Activated CD4-positive, CD25-positive, alpha-beta regulatory T cell (primary cell): Measurements from ENCODE around the gene EBP.
"Not testable (repeated sequence)": the region's sequence is repeated elsewhere in the genome, so short reads cannot be mapped to it uniquely, and the experiment has no call there.

ENCODE experiments used
- DNase-seq, 4 experiments: peaks; one replicate each; lab custom pipeline; 2025; lab: John Stamatoyannopoulos, UW

The EBP gene

DNA sequence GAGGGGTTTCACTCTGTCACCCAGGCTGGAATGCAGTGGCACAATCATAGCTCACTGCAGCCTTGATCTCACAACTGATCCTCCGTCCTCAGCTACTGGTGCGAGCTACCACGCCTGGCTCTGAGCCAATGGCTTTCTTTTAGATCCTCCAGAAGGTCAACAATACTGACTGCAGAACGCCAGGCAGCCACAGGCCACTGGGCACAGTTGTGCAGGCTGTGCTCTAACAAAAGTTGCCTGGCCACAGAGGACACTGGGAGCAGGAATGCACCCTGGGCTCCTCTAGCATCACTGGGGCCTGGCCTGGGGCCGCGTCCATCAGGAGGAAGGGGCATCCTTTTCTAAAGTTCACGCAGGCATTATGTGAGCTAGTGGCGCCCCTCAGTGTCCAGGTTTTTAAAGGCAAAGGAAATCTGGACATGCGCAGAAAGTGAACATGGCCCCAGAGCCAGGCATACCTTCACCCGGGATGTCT lies 27.7 kb upstream of the EBP start:
- no peak for DNase-seq

- DNase-seq = no peak
Measured at GRCh38 chrX:48496660-48497059, 24.9 kb upstream of the EBP start.

- DNase-seq = no peak
Measured at GRCh38 chrX:48497871-48498270, 23.7 kb upstream of the EBP start.

DNA sequence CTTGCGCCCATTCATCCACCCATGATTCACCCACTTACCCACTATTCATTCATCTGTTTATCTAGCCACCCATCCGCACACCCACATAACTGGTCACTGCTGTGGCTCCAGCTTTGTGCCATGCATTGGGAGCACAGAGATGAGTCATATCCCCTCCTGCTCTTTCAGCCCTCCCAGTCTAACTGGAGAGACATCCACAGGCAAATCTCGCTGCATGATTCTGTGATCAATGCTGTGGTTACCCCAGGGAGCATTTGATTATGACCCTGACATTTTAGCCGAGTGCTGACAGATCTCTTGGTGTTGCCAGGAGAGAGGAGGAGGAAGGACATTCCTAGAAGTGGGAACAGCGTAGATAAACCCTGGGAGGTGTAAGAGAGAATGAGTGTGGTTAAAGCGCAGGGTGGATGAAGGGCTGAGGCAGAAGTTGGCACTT lies 23.2 kb upstream of the EBP start:
- no peak for DNase-seq

- no peak for DNase-seq
Measured at GRCh38 chrX:48504261-48504660, 17.3 kb upstream of the EBP start.

- no peak for DNase-seq
Measured at GRCh38 chrX:48505481-48505880, 16.1 kb upstream of the EBP start.

GRCh38 chrX:48507246-48507645 lies 14.4 kb upstream of the EBP start:
- no peak for DNase-seq

DNA sequence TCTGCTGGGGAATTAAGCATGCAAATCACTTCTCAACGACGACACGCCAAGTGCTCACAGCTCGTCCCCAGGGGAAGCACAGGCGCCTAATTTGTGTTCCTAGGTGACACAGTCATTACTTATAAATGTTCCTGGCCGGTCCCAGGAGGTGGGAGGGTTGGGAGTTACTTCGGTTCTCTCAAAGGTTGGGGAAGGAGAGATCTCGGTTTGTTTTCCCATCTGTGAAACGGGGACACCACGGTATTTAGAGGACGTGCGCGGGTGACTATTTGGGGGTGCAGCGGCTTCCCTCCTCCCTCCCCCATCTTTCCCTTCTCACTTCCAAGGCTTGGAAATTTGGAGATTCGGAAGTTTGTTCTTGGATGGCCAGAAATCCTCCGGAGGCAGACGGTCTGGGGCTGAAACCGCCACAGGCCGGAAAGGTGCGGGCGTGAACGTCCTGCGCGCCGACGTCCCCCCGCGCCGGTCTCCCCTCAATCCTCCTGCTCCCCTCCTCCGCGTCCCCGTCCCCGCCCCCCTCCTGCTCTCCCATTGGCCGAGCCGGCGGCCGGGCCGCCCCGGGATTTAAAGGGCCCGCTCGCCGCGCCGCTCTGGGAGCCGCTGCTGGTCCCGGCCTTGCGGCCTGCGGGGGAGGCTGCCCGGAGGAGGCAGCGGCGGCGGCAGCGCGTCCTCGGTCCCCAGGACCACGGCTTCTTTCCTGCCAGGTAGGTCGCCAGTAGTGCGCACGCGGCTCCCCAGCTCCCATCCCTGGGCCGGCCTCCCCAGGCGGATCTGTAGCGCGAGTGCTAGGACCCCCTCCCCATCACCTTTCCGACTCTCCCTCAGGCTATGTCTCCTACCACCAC lies 13.0 kb upstream of the EBP start, which contains the start of gene PORCN:
TSS of gene PORCN (plus strand) at position 593 of the 845 bp plus-strand sequence. CDS start 829 bp downstream, outside the sequence.
- DNase-seq = peak; percentile 52 to 64 (median 59)

GRCh38 chrX:48509245-48509590 lies 12.4 kb upstream of the EBP start:
- no peak for DNase-seq

GRCh38 chrX:48509619-48510018 lies 12.0 kb upstream of the EBP start:
- DNase-seq = no peak

GRCh38 chrX:48511560-48511959 lies 10.0 kb upstream of the EBP start:
- no peak for DNase-seq

- no peak for DNase-seq
Measured at GRCh38 chrX:48512371-48512935, 9.2 kb upstream of the EBP start.

- no peak for DNase-seq
Measured at GRCh38 chrX:48513670-48514069, 7.9 kb upstream of the EBP start.

- no peak for DNase-seq
Measured at GRCh38 chrX:48514126-48514806, 7.3 kb upstream of the EBP start.

- no peak for DNase-seq
Measured at GRCh38 chrX:48514868-48515460, 6.6 kb upstream of the EBP start.

DNA sequence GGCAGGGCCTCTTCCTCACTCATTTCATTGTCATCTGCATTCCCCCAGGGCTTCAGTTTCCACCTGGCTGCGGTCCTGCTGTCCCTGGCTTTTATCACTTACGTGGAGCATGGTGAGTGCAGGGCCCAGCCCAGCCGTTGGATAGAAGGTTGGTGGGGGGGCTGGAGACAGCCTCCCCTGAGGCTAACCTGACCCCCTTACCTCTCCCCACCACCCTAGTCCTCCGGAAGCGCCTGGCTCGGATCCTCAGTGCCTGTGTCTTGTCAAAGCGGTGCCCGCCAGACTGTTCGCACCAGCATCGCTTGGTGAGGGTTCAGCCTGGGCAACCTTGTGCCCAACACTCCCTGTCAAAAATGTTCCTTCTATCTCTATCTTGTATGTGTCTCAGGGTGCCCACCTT lies 5.8 kb upstream of the EBP start:
- no peak for DNase-seq

GRCh38 chrX:48516285-48516684 lies 5.3 kb upstream of the EBP start:
- DNase-seq = no peak

GRCh38 chrX:48516987-48517386 lies 4.6 kb upstream of the EBP start:
- no peak for DNase-seq

- not testable (repeated sequence) for DNase-seq
Measured at GRCh38 chrX:48519481-48519880, 2.1 kb upstream of the EBP start.

GRCh38 chrX:48520455-48520854 lies 1.2 kb upstream of the EBP start:
- no peak for DNase-seq

DNA sequence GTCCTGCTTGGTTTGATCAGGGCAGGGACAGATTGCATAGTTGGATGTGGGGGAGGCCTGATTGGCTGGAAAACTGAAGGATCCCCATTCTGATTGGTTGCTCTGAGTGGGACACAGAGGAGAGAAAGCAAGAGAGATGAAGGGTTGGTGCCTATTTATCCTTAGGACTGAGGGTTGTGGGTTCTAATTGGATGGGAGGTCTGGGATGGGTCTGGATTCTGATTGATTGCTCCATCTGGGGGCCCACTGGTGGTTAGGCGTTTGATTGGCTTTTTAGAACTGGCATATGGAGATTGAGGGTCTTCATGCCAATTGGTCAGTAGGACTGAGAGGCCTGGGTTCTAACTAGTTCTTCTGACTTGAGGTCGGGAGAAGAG lies 644 bp upstream of the EBP start:
- DNase-seq = no peak

DNA sequence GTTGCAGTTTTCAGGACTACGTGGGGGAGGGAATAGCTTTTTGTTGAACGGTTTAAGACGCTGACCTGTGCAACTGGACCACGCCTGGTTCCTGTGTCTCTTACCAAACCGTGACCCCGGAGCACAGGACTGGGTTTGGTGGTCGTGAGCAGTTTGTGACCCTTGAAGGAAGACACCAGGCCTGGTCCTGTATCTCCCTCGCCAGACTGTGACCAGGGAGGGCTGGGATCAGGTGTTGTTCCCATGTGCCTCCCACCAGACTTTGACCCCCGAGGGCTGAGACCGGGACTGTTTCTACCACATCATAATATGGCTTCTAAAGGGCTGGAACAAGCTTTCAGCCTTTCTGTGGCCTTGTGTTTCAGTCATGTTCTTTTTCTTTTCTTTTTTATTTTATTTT lies 683 bp downstream of the EBP start:
- DNase-seq = no peak

DNA sequence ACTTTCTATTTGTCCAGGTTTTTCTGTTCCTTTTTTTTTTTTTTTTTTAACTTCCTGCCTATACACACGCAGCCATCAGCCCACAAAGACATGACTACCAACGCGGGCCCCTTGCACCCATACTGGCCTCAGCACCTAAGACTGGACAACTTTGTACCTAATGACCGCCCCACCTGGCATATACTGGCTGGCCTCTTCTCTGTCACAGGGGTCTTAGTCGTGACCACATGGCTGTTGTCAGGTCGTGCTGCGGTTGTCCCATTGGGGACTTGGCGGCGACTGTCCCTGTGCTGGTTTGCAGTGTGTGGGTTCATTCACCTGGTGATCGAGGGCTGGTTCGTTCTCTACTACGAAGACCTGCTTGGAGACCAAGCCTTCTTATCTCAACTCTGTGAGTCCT lies 2.1 kb downstream of the EBP start:
- DNase-seq = no peak
